Common myeloid progenitor, CD34-positive (primary cell): ENCODE data around the gene PDZK1. TPM values are rescaled to one million over a fixed set of nuclear protein-coding genes. Genes with fewer than 3 reads are reported as not detected.

Experiments
- CTCF ChIA-PET: fragments of 350-600 bp; sonication (Branson Sonifier 250); formaldehyde crosslinking; loops from one replicate; lab custom pipeline; 2021; ENCODE audit warnings: antibody characterized with exemption; lab: Charles Lee
- POLR2A ChIA-PET: fragments of 350-600 bp; sonication (Branson Sonifier 250); formaldehyde crosslinking; loops from one replicate; lab custom pipeline; 2021; ENCODE audit warnings: antibody characterized with exemption; lab: Charles Lee
- DNase-seq, 3 donors: peaks; one replicate each; pipeline versions ENCODE4 v3.0.0 to v3.0.0-alpha.2; 2013
- H3K27ac ChIP-seq, 2 experiments: 1 replicate in 1 of 2; 2 replicates in 1 of 2; pipeline ENCODE4 v1.7.0; 2013; ENCODE audit warnings: inconsistent platforms in 2 of 2, low read length in 2 of 2, mild to moderate bottlenecking in 2 of 2, low read depth in 1 of 2, moderate library complexity in 1 of 2; ENCODE audit not compliant: severe bottlenecking in 2 of 2, insufficient read depth in 1 of 2, poor library complexity in 1 of 2
- H3K27me3 ChIP-seq, 5 experiments: replicated peaks in 2 of 5; 1 replicate in 3 of 5; 2 replicates in 2 of 5; pipeline versions ENCODE4 v1.6.1 to v1.7.0; 2013; ENCODE audit warnings: low read length in 4 of 5, mild to moderate bottlenecking in 2 of 5, moderate library complexity in 2 of 5, inconsistent platforms in 1 of 5; ENCODE audit not compliant: insufficient read depth in 5 of 5, control insufficient read depth in 4 of 5
- H3K36me3 ChIP-seq, 4 experiments: 1 replicate in 2 of 4; 2 replicates in 2 of 4; pipeline versions ENCODE4 v1.6.1 to v1.7.0; 2013; ENCODE audit warnings: low read length in 3 of 4, control low read depth in 1 of 4, mild to moderate bottlenecking in 1 of 4; ENCODE audit not compliant: control insufficient read depth in 4 of 4, insufficient read depth in 4 of 4
- H3K4me1 ChIP-seq, 4 experiments: 1 replicate in 3 of 4; 2 replicates in 1 of 4; pipeline versions ENCODE4 v1.6.1 to v1.7.1; 2013; ENCODE audit warnings: low read length in 3 of 4, mild to moderate bottlenecking in 3 of 4, control low read depth in 1 of 4, inconsistent platforms in 1 of 4, moderate library complexity in 1 of 4; ENCODE audit not compliant: control insufficient read depth in 4 of 4, insufficient read depth in 4 of 4; ENCODE audit errors: control extremely low read depth in 1 of 4
- H3K4me3 ChIP-seq, 7 experiments: 1 replicate in 4 of 7; 2 replicates in 3 of 7; pipeline versions ENCODE4 v1.5.1 to v1.7.0; 2013; ENCODE audit warnings: mild to moderate bottlenecking in 7 of 7, low read length in 6 of 7, moderate library complexity in 6 of 7, inconsistent platforms in 2 of 7, low read depth in 2 of 7, control low read depth in 1 of 7; ENCODE audit not compliant: insufficient read depth in 4 of 7, control insufficient read depth in 1 of 7; ENCODE audit errors: extremely low read depth in 1 of 7
- H3K9me3 ChIP-seq, 5 experiments: 1 replicate in 4 of 5; 2 replicates in 1 of 5; pipeline versions ENCODE4 v1.6.1 to v1.7.1; 2013; ENCODE audit warnings: low read length in 4 of 5, mild to moderate bottlenecking in 2 of 5, inconsistent platforms in 1 of 5, low read depth in 1 of 5, moderate library complexity in 1 of 5; ENCODE audit not compliant: control insufficient read depth in 4 of 5, insufficient read depth in 2 of 5; ENCODE audit errors: control extremely low read depth in 1 of 5
- WGBS: methylation state at CpG from one replicate; pipeline ENCODE4 v1.1.5; 2013; ENCODE audit not compliant: insufficient coverage; 5-methylcytosine and 5-hydroxymethylcytosine counted together
- polyA plus RNA-seq: library from polyadenylated mRNA; unstranded; fragments of 120-200 nt; gene quantifications from one replicate; pipeline ENCODE4 v1.2.1, GENCODE V29; 2013

The PDZK1 gene
- 0.77 TPM for polyA plus RNA-seq

- ChIA-PET CTCF (no interaction called here), POLR2A (no interaction called here)
- H3K36me3 ChIP-seq, result no peaks in the 10 kb centered on the region
- no peak within 1 kb of the TSS for H3K4me3 ChIP-seq
- WGBS, result 97% methylated on average over 8 of the region's 9 CpGs
- no peaks in the 10 kb centered on the region for H3K27me3 ChIP-seq
- no peaks in the 10 kb centered on the region for H3K4me1 ChIP-seq
- H3K9me3 ChIP-seq, result no peaks in the 10 kb centered on the region
- H3K27ac ChIP-seq, result no peak within 1 kb of the TSS
- DNase-seq, result no peak
Observed at GRCh38 chr1:145707183-145707867, at the start of gene PDZK1. PDZK1 (minus strand) TSS chr1:145707368; CDS start chr1:145688021, 19,347 bp downstream.

DNA sequence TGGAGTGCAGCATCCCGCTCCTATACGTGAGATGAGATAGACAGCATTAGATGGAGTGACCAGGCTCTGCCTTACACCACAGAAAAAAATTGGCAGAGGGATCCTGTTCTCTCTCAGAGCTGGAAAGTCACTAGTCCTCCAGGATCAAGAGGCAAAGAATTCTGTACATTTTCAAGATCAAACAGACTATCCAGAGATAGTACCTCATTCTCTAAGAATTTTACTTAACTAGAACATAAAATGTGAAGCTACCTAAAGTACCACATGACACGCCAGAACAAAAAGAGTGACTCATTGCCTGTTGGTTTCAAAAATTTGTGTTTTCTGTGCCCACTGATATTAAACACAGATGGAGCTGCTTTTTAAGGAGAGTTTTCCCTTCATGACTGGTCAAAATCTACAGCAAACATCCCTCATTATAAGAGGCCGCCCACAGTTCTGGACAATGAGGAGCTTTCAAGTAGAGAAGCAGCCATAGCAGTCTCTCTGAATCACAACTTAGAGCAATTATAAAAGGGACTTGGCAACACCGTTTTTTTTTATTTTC lies 44.4 kb upstream of the PDZK1 start:
- DNase-seq, result no peak
- CTCF ChIA-PET, result no interaction called here
- H3K4me1 ChIP-seq, result no peaks in the 10 kb centered on the region
- H3K27me3 ChIP-seq, result no peaks in the 10 kb centered on the region
- POLR2A ChIA-PET, result no interaction called here
- H3K27ac ChIP-seq, result no peak overlapping the region
- 100% methylated on average over 4 of the region's 5 CpGs for WGBS
- H3K9me3 ChIP-seq, result no peaks in the 10 kb centered on the region
- H3K4me3 ChIP-seq, result no peak overlapping the region
- H3K36me3 ChIP-seq, result peaks cover 0 to 57% (median 33%) of the 10 kb centered on the region in 4 experiments

- peaks cover 0 to 65% (median 35%) of the 10 kb centered on the region in 4 experiments for H3K36me3 ChIP-seq
- no peak overlapping the region for H3K4me3 ChIP-seq
- H3K27me3 ChIP-seq, result no peaks in the 10 kb centered on the region
- POLR2A ChIA-PET, result no interaction called here
- no peak for DNase-seq
- H3K9me3 ChIP-seq, result no peaks in the 10 kb centered on the region
- WGBS, result 89% methylated on average over 3 of the region's 5 CpGs
- CTCF ChIA-PET, result interaction anchor here (1.5 kb wide), 1 partner anchor 12 kb away, joined by 3 read pairs; no protein-coding TSS in a partner anchor
- no peaks in the 10 kb centered on the region for H3K4me1 ChIP-seq
- H3K27ac ChIP-seq, result no peak overlapping the region
Observed at GRCh38 chr1:145750426-145750825, 43.3 kb upstream of the PDZK1 start.

- H3K36me3 ChIP-seq, result peaks cover 2 to 85% (median 45%) of the 10 kb centered on the region in 4 experiments
- no peaks in the 10 kb centered on the region for H3K9me3 ChIP-seq
- H3K27me3 ChIP-seq, result no peaks in the 10 kb centered on the region
- no peak overlapping the region for H3K27ac ChIP-seq
- POLR2A ChIA-PET, result no interaction called here
- CTCF ChIA-PET, result interaction anchor here (1.4 to 2.2 kb wide), 3 partner anchors 11 to 27 kb away, joined by 4 to 6 read pairs (median 4); no protein-coding TSS in a partner anchor
- peak in 2 of 3 donors; percentile 6 to 22 for DNase-seq
- no peak overlapping the region for H3K4me3 ChIP-seq
- no peaks in the 10 kb centered on the region for H3K4me1 ChIP-seq
- WGBS, result 100% methylated on average over 4 of the region's 9 CpGs
Observed at GRCh38 chr1:145747398-145748247, 40.5 kb upstream of the PDZK1 start.

DNA sequence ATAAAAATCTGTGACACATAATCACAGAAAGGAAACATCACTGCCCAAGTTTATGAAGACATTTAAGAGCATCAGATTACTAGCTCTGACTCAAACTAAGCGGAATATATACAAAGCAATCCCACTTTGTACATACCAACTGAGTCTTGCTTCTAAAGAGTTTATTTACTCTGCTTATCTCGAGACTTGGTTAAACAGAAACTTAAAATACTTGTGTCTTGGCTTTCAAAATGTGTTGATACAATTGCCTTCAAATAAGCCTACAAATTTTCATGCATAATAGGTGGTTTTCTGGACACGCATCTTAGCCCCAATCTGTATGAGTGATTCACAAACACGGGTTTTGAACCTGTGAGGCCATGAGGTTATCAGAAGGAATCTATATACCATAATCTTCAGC lies 33.1 kb upstream of the PDZK1 start:
- DNase-seq, result no peak
- no peak overlapping the region for H3K27ac ChIP-seq
- H3K4me1 ChIP-seq, result no peaks in the 10 kb centered on the region
- no CpG with 5 or more reads among the region's 4 CpGs for WGBS
- CTCF ChIA-PET, result no interaction called here
- no peaks in the 10 kb centered on the region for H3K9me3 ChIP-seq
- POLR2A ChIA-PET, result no interaction called here
- H3K36me3 ChIP-seq, result peaks cover 2 to 34% (median 20%) of the 10 kb centered on the region in 4 experiments
- no peaks in the 10 kb centered on the region for H3K27me3 ChIP-seq
- H3K4me3 ChIP-seq, result no peak overlapping the region

DNA sequence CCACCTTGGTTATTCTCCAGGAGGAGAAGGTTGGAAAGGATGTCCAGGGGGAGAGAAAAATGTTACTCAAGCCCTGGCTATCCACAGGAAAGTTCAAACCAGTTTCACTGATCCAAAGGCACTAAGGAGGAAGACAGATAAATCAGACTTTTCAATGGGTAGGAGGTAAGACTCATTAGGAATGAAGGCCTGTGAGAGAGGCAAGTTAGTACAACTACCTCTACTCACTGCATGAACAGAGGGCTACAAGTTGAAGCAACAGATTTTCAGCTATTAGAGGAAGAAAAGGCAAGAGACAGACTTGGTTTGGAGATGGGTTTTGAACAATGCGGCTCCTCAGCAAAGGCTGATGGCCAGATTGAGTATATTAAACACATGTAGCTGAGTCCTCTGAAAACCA lies 29.0 kb upstream of the PDZK1 start:
- no peak overlapping the region for H3K4me3 ChIP-seq
- H3K4me1 ChIP-seq, result no peaks in the 10 kb centered on the region
- WGBS, result no CpG with 5 or more reads among the region's 1 CpG
- no peak overlapping the region for H3K27ac ChIP-seq
- no peaks in the 10 kb centered on the region for H3K27me3 ChIP-seq
- CTCF ChIA-PET, result no interaction called here
- H3K36me3 ChIP-seq, result peaks cover 0 to 2% (median 1%) of the 10 kb centered on the region in 4 experiments
- H3K9me3 ChIP-seq, result no peaks in the 10 kb centered on the region
- POLR2A ChIA-PET, result no interaction called here
- no peak for DNase-seq

- Histone ChIP-seq H3K27me3 (no peaks in the 10 kb centered on the region), H3K4me3 (no peak overlapping the region), H3K27ac (no peak overlapping the region), H3K36me3 (no peaks in the 10 kb centered on the region), H3K4me1 (no peaks in the 10 kb centered on the region), H3K9me3 (no peaks in the 10 kb centered on the region)
- CTCF ChIA-PET, result no interaction called here
- no peak for DNase-seq
- 100% methylated on average over 2 of the region's 3 CpGs for WGBS
- POLR2A ChIA-PET, result no interaction called here
Observed at GRCh38 chr1:145730900-145731299, 23.7 kb upstream of the PDZK1 start.
